Muscle layer of colon (tissue), 2 donors: ENCODE measurements around the gene INS.
"Not testable (repeated sequence)": the region's sequence is repeated elsewhere in the genome, so short reads cannot be mapped to it uniquely, and the experiment has no call there.

Source experiments
- H3K27ac ChIP-seq: one replicate; pipeline ENCODE4 v1.7.0; 2013; ENCODE audit warnings: low read depth, mild to moderate bottlenecking, low read length, moderate library complexity
- H3K27me3 ChIP-seq, 2 donors: one replicate each; pipeline ENCODE4 v1.7.0; 2013; ENCODE audit warnings: low read length in 2 of 2, mild to moderate bottlenecking in 2 of 2; ENCODE audit not compliant: insufficient read depth in 2 of 2, control insufficient read depth in 1 of 2
- H3K36me3 ChIP-seq: one replicate; pipeline ENCODE4 v1.7.0; 2013; ENCODE audit warnings: mild to moderate bottlenecking, low read length; ENCODE audit not compliant: insufficient read depth
- H3K4me1 ChIP-seq: one replicate; pipeline ENCODE4 v1.7.0; 2013; ENCODE audit warnings: mild to moderate bottlenecking, low read length; ENCODE audit not compliant: insufficient read depth
- H3K4me3 ChIP-seq, 2 donors: one replicate each; pipeline ENCODE4 v1.7.0; 2013; ENCODE audit warnings: low read length in 2 of 2, low read depth in 1 of 2, mild to moderate bottlenecking in 1 of 2, moderate library complexity in 1 of 2
- H3K9ac ChIP-seq: one replicate; pipeline ENCODE4 v1.7.0; 2013; ENCODE audit warnings: low read length
- H3K9me3 ChIP-seq: one replicate; pipeline ENCODE4 v1.7.0; 2013; ENCODE audit warnings: mild to moderate bottlenecking, low read length
- donor health status: abdominal sarcoma.
- donor health status: Adenocarcinoma of cecum.

INS gene

GRCh38 chr11:2187280-2187707, 26.3 kb upstream of the INS start:
- Histone ChIP-seq H3K4me1 (no peaks in the 10 kb centered on the region), H3K27me3 (peaks cover 4 to 26% of the 10 kb centered on the region in 2 donors), H3K9ac (no peak overlapping the region), H3K4me3 (no peak overlapping the region), H3K36me3 (no peaks in the 10 kb centered on the region), H3K9me3 (no peaks in the 10 kb centered on the region), H3K27ac (no peak overlapping the region)

- Histone ChIP-seq H3K9ac (no peak overlapping the region), H3K4me3 (no peak overlapping the region), H3K9me3 (no peaks in the 10 kb centered on the region), H3K27me3 (peaks cover 4 to 23% of the 10 kb centered on the region in 2 donors), H3K27ac (no peak overlapping the region), H3K4me1 (no peaks in the 10 kb centered on the region), H3K36me3 (no peaks in the 10 kb centered on the region)
Measured at GRCh38 chr11:2186669-2187279, 25.8 kb upstream of the INS start.

- Histone ChIP-seq H3K4me1 (no peaks in the 10 kb centered on the region), H3K27me3 (peaks cover 4 to 18% of the 10 kb centered on the region in 2 donors), H3K9me3 (no peaks in the 10 kb centered on the region), H3K4me3 (no peak overlapping the region), H3K9ac (no peak overlapping the region), H3K27ac (no peak overlapping the region), H3K36me3 (no peaks in the 10 kb centered on the region)
Measured at GRCh38 chr11:2185324-2186085, 24.5 kb upstream of the INS start.

- H3K9ac ChIP-seq: no peak overlapping the region
- no peaks in the 10 kb centered on the region for H3K4me1 ChIP-seq
- H3K27me3 ChIP-seq: peaks cover 4 to 17% of the 10 kb centered on the region in 2 donors
- no peaks in the 10 kb centered on the region for H3K9me3 ChIP-seq
- no peak overlapping the region for H3K4me3 ChIP-seq
- no peaks in the 10 kb centered on the region for H3K36me3 ChIP-seq
- no peak overlapping the region for H3K27ac ChIP-seq
Measured at GRCh38 chr11:2182692-2183474, 21.9 kb upstream of the INS start.

- Histone ChIP-seq H3K9ac (no peak overlapping the region), H3K27me3 (peaks cover 4 to 17% of the 10 kb centered on the region in 2 donors), H3K4me1 (no peaks in the 10 kb centered on the region), H3K27ac (no peak overlapping the region), H3K9me3 (no peaks in the 10 kb centered on the region), H3K4me3 (no peak overlapping the region), H3K36me3 (no peaks in the 10 kb centered on the region)
Measured at GRCh38 chr11:2182075-2182474, 21.1 kb upstream of the INS start.

GRCh38 chr11:2180789-2181370, 19.9 kb upstream of the INS start:
- peaks cover 0 to 6% of the 10 kb centered on the region in 2 donors for H3K27me3 ChIP-seq
- no peaks in the 10 kb centered on the region for H3K4me1 ChIP-seq
- no peak overlapping the region for H3K27ac ChIP-seq
- H3K4me3 ChIP-seq: no peak overlapping the region
- H3K36me3 ChIP-seq: no peaks in the 10 kb centered on the region
- H3K9ac ChIP-seq: no peak overlapping the region
- no peaks in the 10 kb centered on the region for H3K9me3 ChIP-seq

GRCh38 chr11:2180347-2180746, 19.3 kb upstream of the INS start:
- Histone ChIP-seq H3K4me1 (no peaks in the 10 kb centered on the region), H3K27me3 (peaks cover 0 to 3% of the 10 kb centered on the region in 2 donors), H3K4me3 (no peak overlapping the region), H3K9ac (no peak overlapping the region), H3K27ac (no peak overlapping the region), H3K36me3 (no peaks in the 10 kb centered on the region), H3K9me3 (no peaks in the 10 kb centered on the region)

GRCh38 chr11:2179516-2179915, 18.5 kb upstream of the INS start:
- Histone ChIP-seq H3K4me1 (no peaks in the 10 kb centered on the region), H3K27me3 (peaks cover 0 to 4% of the 10 kb centered on the region in 2 donors), H3K27ac (no peak overlapping the region), H3K4me3 (no peak overlapping the region), H3K36me3 (no peaks in the 10 kb centered on the region), H3K9ac (no peak overlapping the region), H3K9me3 (no peaks in the 10 kb centered on the region)

GRCh38 chr11:2178906-2179494, 18.0 kb upstream of the INS start:
- no peaks in the 10 kb centered on the region for H3K9me3 ChIP-seq
- no peak overlapping the region for H3K27ac ChIP-seq
- no peaks in the 10 kb centered on the region for H3K36me3 ChIP-seq
- no peak overlapping the region for H3K9ac ChIP-seq
- no peak overlapping the region for H3K4me3 ChIP-seq
- no peaks in the 10 kb centered on the region for H3K4me1 ChIP-seq
- H3K27me3 ChIP-seq: peaks cover 0 to 7% of the 10 kb centered on the region in 2 donors

GRCh38 chr11:2178055-2178773, 17.2 kb upstream of the INS start:
- not testable (repeated sequence) for H3K9ac ChIP-seq, H3K27me3 ChIP-seq, H3K4me3 ChIP-seq, H3K27ac ChIP-seq, H3K4me1 ChIP-seq, H3K36me3 ChIP-seq, H3K9me3 ChIP-seq
